HG02870 (cell line): Measurements from ENCODE around the gene SINHCAF.
"Not testable (repeated sequence)": the region's sequence is repeated elsewhere in the genome, so short reads cannot be mapped to it uniquely, and the experiment has no call there.

Experiments
- ATAC-seq: cut with Tn5 transposase; IDR thresholded peaks from one replicate; pipeline ENCODE4 v1.9.1; 2021; ENCODE audit warnings: mild to moderate bottlenecking, moderate library complexity; ENCODE audit not compliant: unreplicated experiment

Gene SINHCAF

DNA sequence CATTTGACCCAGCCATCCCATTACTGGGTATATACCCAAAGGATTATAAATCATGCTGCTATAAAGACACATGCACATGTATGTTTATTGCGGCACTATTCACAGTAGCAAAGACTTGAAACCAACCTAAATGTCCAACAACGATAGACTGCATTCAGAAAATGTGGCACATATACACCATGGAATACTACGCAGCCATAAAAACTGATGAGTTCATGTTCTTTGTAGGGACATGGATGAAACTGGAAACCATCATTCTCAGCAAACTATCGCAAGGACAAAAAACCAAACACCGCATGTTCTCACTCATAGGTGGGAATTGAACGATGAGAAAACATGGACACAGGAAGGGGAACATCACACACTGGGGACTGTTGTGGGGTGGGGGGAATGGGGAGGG lies 52.2 kb downstream of the SINHCAF start:
- not testable (repeated sequence) for ATAC-seq

DNA sequence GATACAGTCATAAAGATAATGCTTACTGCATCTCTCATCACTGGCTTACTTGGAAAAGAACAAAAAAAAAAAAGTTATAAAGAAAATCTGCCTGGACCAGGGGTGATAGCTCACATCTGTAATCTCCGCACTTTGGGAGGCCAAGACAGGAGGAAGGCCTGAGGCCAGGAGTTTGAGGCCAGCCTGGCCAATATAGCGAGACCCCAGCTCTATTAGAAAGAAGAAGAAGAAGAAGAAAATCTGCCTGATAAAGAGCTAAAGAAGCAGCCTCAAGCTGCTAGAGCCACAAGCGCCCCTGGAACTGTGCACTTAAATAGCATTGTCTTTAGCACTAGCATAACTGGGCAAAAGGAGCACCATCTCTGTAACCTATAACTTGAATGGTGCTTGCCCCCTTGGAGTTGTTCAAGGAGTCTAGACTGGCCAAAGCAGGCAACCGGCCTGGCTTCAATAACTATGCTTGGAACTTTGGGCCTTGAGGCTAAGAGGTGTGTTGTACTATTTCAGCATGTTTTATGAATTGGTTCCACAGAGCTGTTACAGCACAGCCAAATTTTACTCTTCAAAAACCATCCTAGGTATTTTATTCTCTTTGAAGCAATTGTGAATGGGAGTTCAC lies 53.2 kb downstream of the SINHCAF start:
- no peak for ATAC-seq

DNA sequence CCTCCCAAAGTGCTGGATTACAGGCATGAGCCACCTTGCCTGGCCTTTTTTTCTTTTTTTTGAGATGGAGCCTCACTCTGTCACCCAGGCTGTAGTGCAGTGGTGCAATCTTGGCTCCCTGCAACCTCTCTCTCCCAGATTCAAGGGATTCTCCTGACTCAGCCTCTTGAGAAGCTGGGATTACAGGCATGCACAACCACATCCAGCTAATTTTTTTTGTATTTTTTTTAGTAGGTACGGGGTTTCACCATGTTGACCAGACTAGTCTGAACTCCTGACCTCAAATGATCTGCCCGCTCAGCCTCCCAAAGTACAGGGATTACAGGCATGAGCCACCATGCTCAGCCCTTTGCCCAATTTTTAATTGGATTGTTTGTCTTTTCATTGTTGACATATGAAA lies 58.0 kb downstream of the SINHCAF start:
- ATAC-seq = no peak

DNA sequence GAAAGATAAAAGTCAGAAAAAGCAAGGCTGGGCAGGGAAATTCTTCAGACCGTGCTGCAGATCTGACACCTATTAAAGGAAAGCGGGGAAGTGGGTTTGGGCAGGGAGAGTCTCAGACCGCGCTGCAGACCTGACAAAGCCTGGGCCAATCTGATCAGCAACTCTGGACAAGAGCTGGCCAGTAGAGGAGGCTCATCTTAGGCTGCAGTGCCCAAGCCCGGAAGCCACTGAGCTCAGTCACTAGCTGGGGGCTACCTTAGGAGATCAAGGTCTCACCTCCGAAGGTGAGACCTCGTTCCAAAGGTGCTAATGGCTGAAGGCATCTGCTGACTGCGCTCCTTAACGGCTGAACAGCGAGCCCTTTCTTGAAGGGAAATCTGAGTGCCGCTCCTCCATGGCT lies 60.2 kb downstream of the SINHCAF start:
- ATAC-seq = no peak

DNA sequence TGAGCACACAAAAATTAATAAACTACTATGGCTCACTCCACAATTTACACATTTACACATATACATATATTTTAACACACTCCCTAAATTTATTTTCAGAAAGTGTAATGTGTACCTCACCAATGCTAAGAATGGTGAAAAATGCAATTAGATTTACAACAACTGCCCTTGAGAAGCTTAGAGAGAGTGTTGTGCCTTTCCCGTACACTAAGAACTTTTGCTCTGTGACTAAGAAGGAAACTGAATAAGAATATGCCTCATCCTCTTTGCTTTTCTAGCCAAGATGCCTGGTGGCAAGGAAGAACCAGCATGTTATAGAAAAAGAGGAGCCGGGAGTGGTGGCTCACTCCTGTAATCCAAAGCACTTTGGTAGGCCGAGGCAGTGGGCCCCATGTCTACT lies 62.3 kb downstream of the SINHCAF start:
- ATAC-seq = no peak

DNA sequence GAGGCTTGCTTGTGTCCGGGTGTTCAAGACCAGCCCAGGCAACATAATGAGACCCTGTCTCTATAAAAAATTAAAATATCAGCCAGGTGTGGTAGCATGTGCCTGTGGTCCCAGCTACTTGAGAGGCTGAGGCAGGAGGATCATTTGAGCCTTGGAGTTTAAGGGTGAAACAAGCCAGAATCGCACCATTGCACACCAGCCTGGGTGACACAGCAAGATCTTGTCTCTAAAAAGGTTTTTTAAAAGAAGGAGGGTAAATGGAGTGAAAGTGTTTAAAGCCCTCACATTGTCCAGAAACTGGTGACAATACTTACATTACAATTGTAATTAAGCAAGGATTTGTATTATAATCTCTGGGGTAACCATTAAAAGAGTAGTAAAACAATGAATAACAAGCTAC lies 64.2 kb downstream of the SINHCAF start:
- ATAC-seq = no peak

DNA sequence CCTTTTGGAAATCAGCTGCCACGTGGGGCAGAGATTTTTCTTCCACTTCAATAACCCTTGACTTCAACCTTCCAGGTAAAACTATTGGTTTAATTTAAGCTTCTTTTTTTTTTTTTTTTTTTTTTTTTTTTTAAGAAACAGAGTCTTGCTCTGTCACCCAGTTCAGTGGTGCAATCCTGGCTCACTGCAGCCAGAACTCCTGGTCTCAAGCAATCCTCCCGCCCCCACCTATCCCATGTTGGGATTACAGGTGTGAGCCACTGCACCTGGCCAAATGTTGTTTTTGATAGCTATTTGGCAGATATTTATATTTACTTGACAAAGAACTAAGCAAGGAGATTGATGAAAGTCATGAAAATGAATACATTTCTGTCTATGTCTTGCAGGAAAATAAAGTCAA lies 65.1 kb downstream of the SINHCAF start:
- ATAC-seq = no peak

DNA sequence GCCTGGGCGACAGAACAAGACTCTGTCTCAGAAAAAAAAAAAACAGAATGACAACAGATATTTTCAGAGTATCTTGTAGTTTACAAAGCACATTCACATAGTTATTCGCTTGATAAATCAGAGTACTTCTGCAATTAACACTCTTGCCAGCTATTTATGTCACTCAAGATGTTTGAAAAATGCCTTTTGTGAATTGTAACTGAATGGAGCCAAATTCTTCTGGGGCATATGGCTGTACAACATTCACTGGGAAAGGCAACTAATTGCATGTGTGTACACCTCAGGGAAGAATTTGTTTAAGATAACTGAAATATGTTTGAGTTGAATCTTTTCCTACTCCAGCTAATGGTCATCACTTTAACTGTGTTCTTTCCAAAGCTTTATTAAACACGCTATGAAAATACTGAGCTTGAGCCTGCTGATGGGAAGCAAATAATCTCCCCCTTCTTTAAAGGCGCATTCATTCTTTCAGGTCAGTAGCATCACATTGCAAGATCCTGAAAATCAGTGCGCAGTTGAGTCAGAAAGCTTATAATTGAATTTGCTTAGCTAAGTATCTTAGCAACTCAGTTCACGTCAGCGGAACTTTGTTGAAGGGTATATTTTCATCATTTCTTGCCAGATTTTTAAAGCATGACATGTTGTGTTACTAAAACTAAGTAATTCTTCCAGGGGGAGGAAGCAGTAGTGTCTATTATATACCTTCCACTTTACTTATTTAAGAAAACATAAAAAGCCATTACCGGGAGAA lies 66.6 kb downstream of the SINHCAF start:
- no peak for ATAC-seq

DNA sequence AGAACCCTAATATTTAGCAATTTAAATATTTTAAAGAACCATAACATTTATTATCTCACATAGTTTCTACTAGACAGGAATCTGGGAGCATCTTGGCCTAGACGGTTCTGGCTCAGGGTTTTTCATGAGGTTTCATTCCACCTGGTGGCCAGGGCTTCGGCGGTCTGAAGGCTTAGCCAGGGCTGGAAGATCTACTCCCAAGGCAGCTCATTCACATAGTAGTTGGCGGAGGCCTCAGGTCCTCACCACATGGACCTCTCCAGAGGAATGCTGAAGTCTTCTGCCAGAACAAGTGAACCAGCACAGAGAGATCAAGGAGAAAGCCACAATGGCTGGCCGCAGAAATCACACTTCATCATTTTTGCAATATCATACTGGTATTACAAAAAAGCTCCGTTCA lies 68.2 kb downstream of the SINHCAF start:
- no peak for ATAC-seq

DNA sequence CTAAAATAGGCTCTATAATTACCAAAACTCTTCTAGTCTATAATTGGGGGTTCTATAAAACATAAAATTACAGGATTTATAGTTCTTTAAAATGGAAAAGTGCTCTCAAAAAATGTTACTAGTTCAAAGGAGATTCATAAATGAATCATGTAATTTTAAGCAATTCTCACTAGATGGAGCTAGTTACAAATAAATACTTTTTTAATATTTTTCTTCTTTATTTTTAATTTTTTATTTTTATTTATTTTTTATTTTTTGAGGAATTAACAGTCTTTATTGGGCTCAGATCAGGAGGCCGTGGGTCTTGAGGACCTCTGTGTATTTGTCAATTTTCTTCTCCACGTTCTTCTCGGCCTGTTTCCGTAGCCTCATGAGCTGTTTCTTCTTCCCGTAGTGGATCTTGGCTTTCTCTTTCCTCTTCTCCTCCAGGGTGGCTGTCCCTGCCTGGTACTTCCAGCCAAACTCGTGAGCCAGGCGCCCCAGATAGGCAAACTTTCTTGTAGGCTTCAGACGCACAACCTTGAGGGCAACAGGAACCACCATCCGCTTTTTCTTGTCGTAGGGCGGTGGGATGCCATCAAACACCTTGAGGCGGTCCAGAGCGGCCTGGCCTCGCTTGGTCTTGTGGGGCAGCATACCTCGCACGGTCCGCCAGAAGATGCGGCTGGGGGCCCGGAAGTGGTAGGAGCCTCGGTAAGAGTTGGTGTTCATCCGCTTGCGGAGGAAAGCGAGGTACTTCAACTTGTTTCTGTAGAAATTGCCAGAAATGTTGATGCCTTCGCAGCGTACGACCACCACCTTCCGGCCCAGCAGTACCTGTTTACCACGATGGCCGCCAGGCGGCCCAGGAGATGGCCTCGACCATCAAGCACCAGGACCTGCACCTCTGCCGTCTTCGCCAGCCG lies 74.0 kb downstream of the SINHCAF start:
- not testable (repeated sequence) for ATAC-seq

DNA sequence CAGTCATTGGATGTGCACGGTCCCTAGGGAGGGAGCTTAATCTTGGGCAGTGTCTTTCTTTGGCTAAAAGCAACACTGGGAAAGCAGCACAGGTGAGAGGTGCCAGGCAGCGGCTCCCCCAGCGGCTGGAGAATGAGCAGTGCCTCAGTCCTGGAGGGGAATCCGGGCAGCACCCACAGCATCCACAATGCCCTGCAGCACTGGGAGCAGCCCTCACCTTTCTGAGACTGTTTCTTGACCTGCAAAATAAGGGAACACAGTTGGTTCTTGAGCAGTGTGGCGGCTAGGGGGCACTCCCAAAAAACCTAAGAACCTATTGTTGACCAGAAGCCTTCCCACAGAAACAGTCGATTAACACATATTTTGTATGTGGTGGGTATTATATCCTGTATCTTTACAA lies 75.8 kb downstream of the SINHCAF start:
- ATAC-seq = no peak

DNA sequence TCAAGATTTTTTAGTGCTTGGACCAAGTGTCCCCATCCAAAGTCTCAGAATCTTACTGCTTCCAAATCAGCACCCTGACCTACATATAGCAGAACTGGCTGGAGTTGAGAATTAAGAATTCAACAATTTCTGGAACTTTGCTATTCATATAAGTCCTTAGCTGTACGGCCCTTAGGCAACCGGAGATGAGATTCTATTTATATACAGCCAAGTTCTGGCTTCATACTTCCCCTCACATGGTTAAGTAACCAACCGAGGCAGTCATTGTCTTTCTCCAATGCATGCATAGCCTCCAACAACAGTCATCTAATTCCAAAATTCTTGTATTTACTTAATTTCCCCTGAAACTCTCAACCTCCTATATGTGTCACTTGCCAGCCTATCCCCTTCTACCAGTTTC lies 76.6 kb downstream of the SINHCAF start:
- ATAC-seq = no peak

DNA sequence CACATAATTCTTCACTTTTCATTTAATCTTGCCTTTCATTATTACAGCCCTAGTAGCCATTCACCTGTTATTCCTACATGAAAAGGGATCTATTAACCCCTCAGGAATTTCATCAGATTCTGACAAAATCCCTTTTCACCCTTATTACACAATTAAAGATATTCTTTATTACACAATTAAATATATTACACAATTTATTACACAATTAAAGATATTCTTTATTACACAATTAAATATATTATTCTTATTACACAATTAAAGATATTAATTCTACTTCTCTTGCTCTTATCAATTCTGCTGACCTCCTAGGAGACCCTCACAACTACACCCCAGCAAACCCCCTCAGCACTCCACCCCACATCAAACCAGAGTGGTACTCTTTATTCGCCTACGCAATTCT lies 77.1 kb downstream of the SINHCAF start:
- ATAC-seq = no peak

DNA sequence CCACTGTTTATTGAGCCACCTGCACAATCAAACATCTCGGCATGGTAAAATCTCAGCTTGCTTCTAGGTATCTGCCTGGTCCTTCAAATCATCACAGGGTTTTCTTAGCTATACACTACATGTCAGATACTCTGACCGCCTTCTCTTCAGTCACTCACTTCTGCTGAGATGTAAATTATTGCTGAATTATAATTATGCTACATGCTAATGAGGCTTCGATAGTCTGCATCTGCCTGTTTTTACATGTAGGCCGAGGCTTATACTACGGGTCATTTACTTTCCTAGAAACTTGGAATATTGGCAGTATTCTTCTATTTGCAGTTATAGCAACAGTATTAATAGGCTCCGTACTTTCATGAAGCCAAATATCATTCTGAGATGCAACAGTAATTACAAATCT lies 77.6 kb downstream of the SINHCAF start:
- ATAC-seq = no peak

DNA sequence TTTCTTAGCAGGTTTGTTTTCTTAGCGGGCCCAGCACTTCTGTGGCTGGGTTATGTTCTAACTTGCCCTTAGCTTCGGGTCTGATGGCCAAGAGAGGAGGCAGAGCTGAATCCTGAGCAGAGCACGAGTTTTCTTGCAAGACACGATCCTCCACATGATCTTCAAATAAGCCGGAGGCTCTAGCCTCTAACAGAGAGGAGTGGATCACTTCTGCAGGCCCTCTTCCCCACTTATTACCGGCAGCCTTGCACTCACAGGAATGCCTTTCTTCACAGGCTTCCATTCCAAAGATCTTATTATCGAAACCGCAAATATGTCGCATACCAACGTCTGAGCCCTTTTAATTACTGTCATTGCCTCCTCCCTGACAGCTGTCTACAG lies 79.5 kb downstream of the SINHCAF start:
- ATAC-seq = no peak

DNA sequence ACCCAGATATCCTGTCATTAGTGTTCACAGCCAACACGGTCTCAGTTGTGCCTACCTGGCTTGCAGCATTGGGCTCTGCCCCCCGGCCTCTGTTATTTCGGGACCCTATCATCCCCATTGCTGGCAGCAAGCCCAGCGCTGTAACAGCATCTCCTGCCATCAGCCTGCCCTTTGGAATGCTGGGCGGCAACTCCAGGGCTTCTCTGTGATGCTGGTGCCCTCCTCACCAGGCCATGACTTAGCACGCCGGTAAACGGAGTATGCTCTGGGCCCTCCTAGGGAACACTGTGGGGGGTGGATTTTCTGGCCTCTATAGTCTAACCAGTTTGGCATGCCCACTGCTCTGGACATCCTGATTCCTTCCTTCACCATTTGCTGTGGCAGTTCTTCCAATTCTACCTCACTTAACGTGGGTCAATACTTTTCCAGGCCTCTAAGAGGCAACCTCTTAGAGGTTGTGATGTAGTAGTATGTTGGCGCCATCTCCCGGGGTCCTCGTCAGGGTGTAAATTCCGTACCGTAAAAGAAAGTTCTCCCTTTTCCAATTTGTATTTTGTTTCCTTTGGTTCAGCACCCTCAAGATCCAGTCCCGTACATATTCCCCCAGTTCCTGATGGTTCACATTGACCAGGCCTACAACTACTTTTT lies 80.0 kb downstream of the SINHCAF start:
- ATAC-seq = no peak

DNA sequence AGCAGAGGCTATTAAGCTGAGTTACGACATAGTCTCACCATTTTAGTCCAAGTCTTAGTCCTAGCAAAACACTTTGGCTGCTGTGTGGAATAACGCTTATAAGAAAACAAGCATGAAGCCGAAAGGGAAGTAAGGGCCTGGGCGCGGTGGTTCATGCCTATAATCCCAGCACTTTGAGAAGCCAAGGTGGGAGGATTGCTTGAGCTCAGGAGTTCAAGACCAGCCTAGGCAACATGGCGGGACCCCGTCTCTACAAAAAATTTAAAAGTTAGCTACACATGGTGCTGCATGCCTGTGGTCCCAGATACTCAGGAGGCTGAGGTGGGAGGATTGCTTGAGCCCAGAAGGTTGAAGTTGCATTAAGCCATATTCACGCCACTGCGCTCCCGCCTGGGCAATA lies 83.5 kb downstream of the SINHCAF start:
- ATAC-seq = not testable (repeated sequence)

DNA sequence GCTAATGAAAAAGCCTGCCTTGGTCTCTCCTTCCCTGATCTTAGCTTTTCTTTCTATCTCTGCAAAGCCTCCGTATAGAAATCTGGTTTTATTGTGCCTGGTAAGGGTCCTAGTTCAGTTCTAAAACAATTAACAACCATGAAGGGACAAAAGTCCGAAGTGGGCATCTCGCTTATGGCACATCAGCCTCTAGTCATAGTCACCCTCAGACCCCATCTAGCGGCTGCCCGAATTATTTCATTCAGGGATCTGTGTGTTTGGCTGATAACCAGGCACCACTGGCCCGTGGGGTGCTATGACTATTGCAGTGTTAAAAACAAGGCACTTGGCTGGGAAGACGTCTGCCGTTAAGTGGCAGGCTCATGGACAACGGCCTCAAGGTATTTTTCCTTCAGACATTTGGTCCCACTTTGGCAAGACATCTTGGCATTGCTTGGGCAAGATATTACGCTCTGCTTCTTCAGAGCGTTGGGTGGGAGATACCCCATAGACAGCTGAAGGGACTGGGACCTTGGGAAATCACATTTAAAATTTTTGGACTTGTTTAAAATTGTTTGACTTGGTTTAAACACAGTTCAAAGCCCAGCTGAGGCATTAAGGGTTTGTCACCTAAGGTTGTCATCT lies 87.1 kb downstream of the SINHCAF start:
- peak; percentile 90 for ATAC-seq

DNA sequence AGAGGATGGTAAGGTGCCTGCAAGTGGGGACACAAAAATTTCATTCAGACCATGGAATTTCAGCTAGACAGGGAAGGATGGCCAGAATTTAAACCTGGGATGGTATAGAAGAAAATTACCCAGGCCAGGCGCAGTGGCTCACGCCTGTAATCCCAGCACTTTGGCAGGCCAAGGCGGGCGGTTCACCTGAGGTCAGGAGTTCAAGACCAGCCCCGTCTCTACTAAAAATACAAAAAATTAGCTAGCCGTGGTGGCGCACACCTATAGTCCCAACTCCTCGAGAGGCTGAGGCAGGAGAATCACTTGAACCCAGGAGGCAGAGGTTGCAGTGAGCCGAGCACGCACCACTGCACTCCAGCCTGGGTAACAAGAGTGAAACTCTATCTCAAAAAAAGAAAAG lies 87.6 kb downstream of the SINHCAF start:
- ATAC-seq = not testable (repeated sequence)

DNA sequence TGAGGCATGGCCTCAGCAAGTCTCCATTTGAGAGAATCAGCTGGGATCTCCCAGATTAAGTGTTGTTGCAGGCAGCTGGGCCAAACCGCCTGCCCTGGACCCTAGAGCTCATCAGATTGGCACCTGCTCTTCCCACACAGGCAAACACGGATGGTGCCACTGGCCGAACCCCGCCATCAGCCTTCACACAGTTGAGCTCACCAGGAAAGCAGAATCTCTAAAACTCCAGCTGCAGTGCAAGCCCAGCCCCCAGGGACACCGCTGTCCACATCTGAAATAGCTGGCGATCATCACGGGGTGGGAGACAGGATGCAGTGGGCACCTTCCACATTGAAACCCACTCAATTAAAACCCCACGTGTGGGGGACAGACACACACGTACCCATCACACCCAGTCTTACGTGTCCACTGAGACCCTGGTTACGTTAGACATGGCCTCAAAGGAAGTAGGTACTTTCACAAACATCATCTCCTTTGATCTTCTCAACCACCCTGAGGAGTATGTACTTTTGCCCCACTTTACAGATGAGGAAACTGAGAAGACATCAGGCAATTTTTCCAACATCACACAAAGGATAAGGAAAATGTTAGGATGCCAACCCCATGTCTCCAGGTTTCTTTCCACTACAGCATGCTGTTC lies 88.8 kb downstream of the SINHCAF start:
- ATAC-seq = no peak
